Stimulated activated CD4-positive, alpha-beta T cell treated with anti-CD3 and anti-CD28 coated beads, Interleukin-2, amount 100 ng/mL, for 24 hours (primary cell): ENCODE data around the gene FH.

ENCODE experiments used
- DNase-seq, 2 donors: peaks; one replicate each; pipeline ENCODE4 v3.0.0-alpha.2; 2020

FH gene

GRCh38 chr1:241453732-241454131 lies 65.8 kb downstream of the FH start:
- no peak for DNase-seq

GRCh38 chr1:241451956-241452355 lies 67.6 kb downstream of the FH start:
- DNase-seq, result no peak
